HG03025 (cell line): ENCODE data around the gene CBX7.

Source experiments
- ATAC-seq: cut with Tn5 transposase; IDR thresholded peaks from one replicate; pipeline ENCODE4 v1.9.1; 2021; ENCODE audit warnings: mild to moderate bottlenecking, moderate library complexity; ENCODE audit not compliant: unreplicated experiment, low FRiP score

CBX7 gene

GRCh38 chr22:39094717-39095389 lies 57.6 kb downstream of the CBX7 start:
- ATAC-seq, result no peak

- no peak for ATAC-seq
These were observed 60.2 kb downstream of the CBX7 start for GRCh38 chr22:39092111-39092862.

GRCh38 chr22:39091126-39092081 lies 61.1 kb downstream of the CBX7 start:
- no peak for ATAC-seq

GRCh38 chr22:39090426-39091064 lies 61.9 kb downstream of the CBX7 start:
- no peak for ATAC-seq

- ATAC-seq, result no peak
These were observed 62.6 kb downstream of the CBX7 start for GRCh38 chr22:39089928-39090327.

- ATAC-seq, result no peak
These were observed 63.8 kb downstream of the CBX7 start for GRCh38 chr22:39088685-39089032.

GRCh38 chr22:39087881-39088684 lies 64.4 kb downstream of the CBX7 start:
- ATAC-seq, result no peak

GRCh38 chr22:39087098-39087497 lies 65.4 kb downstream of the CBX7 start:
- ATAC-seq, result no peak

- no peak for ATAC-seq
These were observed 67.8 kb downstream of the CBX7 start for GRCh38 chr22:39084666-39085065.

- no peak for ATAC-seq
These were observed 69.0 kb downstream of the CBX7 start for GRCh38 chr22:39083212-39084165.

GRCh38 chr22:39081598-39081997 lies 70.9 kb downstream of the CBX7 start:
- ATAC-seq, result no peak

- ATAC-seq, result no peak
These were observed 71.5 kb downstream of the CBX7 start for GRCh38 chr22:39081016-39081415.
